HG02938 (cell line): ENCODE measurements around the gene CDK10.

Source experiments
- ATAC-seq: cut with Tn5 transposase; IDR thresholded peaks from one replicate; pipeline ENCODE4 v1.9.1; 2021; ENCODE audit warnings: mild to moderate bottlenecking, moderate library complexity; ENCODE audit not compliant: unreplicated experiment

Gene CDK10

GRCh38 chr16:89710709-89711564 lies 24.4 kb downstream of the CDK10 start:
- no peak for ATAC-seq

- no peak for ATAC-seq
Observed at GRCh38 chr16:89711601-89712273, 25.2 kb downstream of the CDK10 start.

- no peak for ATAC-seq
Observed at GRCh38 chr16:89712274-89712781, 25.8 kb downstream of the CDK10 start.

- no peak for ATAC-seq
Observed at GRCh38 chr16:89716493-89716892, 30.0 kb downstream of the CDK10 start.

GRCh38 chr16:89716916-89717687 lies 30.6 kb downstream of the CDK10 start:
- ATAC-seq = no peak

GRCh38 chr16:89717688-89718505 lies 31.4 kb downstream of the CDK10 start:
- ATAC-seq = no peak

- peak; percentile 4 for ATAC-seq
Observed at GRCh38 chr16:89720551-89720812, 34.0 kb downstream of the CDK10 start.

GRCh38 chr16:89720813-89721545 lies 34.5 kb downstream of the CDK10 start, which contains the start of the genes VPS9D1 and ZNF276:
TSS of gene VPS9D1 (minus strand) at chr16:89720898. CDS start at chr16:89720861, 37 bp downstream.
TSS of gene ZNF276 (plus strand) at chr16:89721537. CDS start at chr16:89721641, 104 bp downstream.
- ATAC-seq = peak; percentile 47

GRCh38 chr16:89721546-89722391 lies 35.3 kb downstream of the CDK10 start:
- peak; percentile 17 for ATAC-seq

- ATAC-seq = no peak
Observed at GRCh38 chr16:89722392-89723278, 36.1 kb downstream of the CDK10 start.

GRCh38 chr16:89723279-89724250 lies 37.1 kb downstream of the CDK10 start:
- ATAC-seq = no peak

- ATAC-seq = no peak
Observed at GRCh38 chr16:89727406-89728120, 41.1 kb downstream of the CDK10 start.

GRCh38 chr16:89729293-89729692 lies 42.8 kb downstream of the CDK10 start:
- no peak for ATAC-seq

- ATAC-seq = no peak
Observed at GRCh38 chr16:89729863-89730593, 43.5 kb downstream of the CDK10 start.

- ATAC-seq = no peak
Observed at GRCh38 chr16:89730610-89731234, 44.2 kb downstream of the CDK10 start.
